ENCODE data around the gene CTU1. TPM values are rescaled to one million over a fixed set of nuclear protein-coding genes. Genes with fewer than 3 reads are reported as not detected.

CTU1 gene
- total RNA-seq (2022; extraction: Qiagen RNA extraction) = 5.0 to 16.2 TPM (median 14.7 TPM) in 5 replicates

GRCh38 chr19:51108066-51108804 is at the start of gene CTU1:
Gene CTU1, minus strand, starts transcription at chr19:51108409. Its CDS starts 3,840 bp downstream, at chr19:51104569.

DNA sequence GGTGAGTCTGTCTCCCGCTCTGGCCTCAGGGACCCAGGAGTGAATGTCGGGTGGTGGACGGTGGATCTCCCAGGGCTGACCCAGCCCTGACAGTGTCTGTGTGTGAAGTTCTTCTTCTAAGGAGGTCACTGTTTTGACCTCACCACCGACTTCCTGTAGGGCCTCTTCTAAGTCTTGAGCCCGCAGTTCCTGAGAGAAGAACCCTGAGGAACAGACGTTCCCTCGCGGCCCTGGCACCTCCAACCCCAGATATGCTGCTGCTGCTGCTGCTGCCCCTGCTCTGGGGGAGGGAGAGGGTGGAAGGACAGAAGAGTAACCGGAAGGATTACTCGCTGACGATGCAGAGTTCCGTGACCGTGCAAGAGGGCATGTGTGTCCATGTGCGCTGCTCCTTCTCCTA is 33.9 kb upstream of the CTU1 start, which contains the start of gene SIGLEC7:
Gene SIGLEC7 (plus strand): TSS at position 183 of the 400 bp plus-strand sequence. CDS start 69 bp downstream, at position 252.

DNA sequence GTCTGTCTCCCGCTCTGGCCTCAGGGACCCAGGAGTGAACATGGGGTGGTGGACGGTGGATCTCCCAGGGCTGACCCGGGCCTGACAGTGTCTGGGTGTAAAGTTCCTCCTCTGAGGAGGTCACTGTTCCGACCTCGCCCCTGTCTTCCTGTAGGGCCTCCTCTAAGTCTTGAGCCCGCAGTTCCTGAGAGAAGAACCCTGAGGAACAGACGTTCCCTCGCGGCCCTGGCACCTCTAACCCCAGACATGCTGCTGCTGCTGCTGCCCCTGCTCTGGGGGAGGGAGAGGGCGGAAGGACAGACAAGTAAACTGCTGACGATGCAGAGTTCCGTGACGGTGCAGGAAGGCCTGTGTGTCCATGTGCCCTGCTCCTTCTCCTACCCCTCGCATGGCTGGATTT is 16.5 kb upstream of the CTU1 start, which contains the start of gene SIGLEC9:
Gene SIGLEC9 (plus strand): TSS at position 178 of the 400 bp plus-strand sequence. CDS start 69 bp downstream, at position 247.

DNA sequence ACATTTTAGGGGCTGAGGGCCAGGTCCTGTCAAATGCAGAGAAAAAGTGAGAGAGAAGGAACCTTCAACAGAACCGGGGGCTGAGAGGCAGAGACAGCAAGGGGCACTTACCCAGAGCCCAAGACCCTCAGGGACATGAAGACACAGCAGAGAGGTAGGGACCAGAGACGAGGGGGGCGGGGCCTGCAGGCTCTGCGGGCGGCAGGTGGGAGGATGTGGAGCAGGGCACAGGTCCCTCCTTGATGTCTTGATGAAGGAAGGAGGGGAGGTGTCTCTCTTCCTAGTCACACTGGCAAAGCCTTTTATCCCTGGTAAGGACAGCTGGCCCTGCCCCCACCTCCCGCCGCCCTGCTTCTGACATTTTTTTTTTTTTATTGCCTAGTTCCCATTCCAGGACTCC is 25.6 kb downstream of the CTU1 start, which contains the start of gene KLK14:
Gene KLK14 (minus strand): TSS at position 277 of the 400 bp plus-strand sequence. CDS start 273 bp downstream, at position 4.

GRCh38 chr19:51064534-51065220 is 43.5 kb downstream of the CTU1 start, which contains the start of gene KLK13:
Gene KLK13, minus strand, starts transcription at chr19:51065092. Its CDS starts 25 bp downstream, at chr19:51065067.

Other genes with a start within 250 kb of the CTU1 start
- gene KLK2, start 235.0 kb downstream of the CTU1 start, total RNA-seq (2022; extraction: Qiagen RNA extraction) = 0.08 to 0.17 TPM (median 0.15 TPM) in 3 of 5 replicates, not detected in the others
- gene KLK4, start 197.0 kb downstream of the CTU1 start, total RNA-seq (2022; extraction: Qiagen RNA extraction) = 0.08 to 0.39 TPM (median 0.11 TPM) in 5 replicates
- gene KLK5, start 155.4 kb downstream of the CTU1 start, total RNA-seq (2022; extraction: Qiagen RNA extraction) = not detected in 5 replicates
- gene KLK6, start 138.8 kb downstream of the CTU1 start, total RNA-seq (2022; extraction: Qiagen RNA extraction) = 0.16 to 0.50 TPM (median 0.23 TPM) in 5 replicates
- gene KLK7, start 124.5 kb downstream of the CTU1 start, total RNA-seq (2022; extraction: Qiagen RNA extraction) = 0.06 to 0.07 TPM in 2 of 5 replicates, not detected in the others
- not detected in 5 replicates for gene KLK8, start 106.8 kb downstream of the CTU1 start, total RNA-seq (2022; extraction: Qiagen RNA extraction)
- gene KLK10, start 88.7 kb downstream of the CTU1 start, total RNA-seq (2022; extraction: Qiagen RNA extraction) = 0.25 to 0.60 TPM (median 0.28 TPM) in 5 replicates
- 0.07 TPM in 1 of 5 replicates, not detected in the others for gene KLK11, start 81.8 kb downstream of the CTU1 start, total RNA-seq (2022; extraction: Qiagen RNA extraction)
- gene KLK12, start 73.4 kb downstream of the CTU1 start, total RNA-seq (2022; extraction: Qiagen RNA extraction) = not detected in 5 replicates
- gene KLK13, start 43.3 kb downstream of the CTU1 start, total RNA-seq (2022; extraction: Qiagen RNA extraction) = 0.09 TPM in 1 of 5 replicates, not detected in the others
- 0.35 to 0.44 TPM (median 0.39 TPM) in 5 replicates for gene KLK14, start 25.5 kb downstream of the CTU1 start, total RNA-seq (2022; extraction: Qiagen RNA extraction)
- gene SIGLEC9, start 16.5 kb upstream of the CTU1 start, total RNA-seq (2022; extraction: Qiagen RNA extraction) = not detected in 5 replicates
- not detected in 5 replicates for gene SIGLEC7, start 33.9 kb upstream of the CTU1 start, total RNA-seq (2022; extraction: Qiagen RNA extraction)
- 0.44 TPM in 1 of 5 replicates, not detected in the others for gene CD33, start 116.7 kb upstream of the CTU1 start, total RNA-seq (2022; extraction: Qiagen RNA extraction)
- not detected in 5 replicates for gene SIGLECL1, start 142.7 kb upstream of the CTU1 start, total RNA-seq (2022; extraction: Qiagen RNA extraction)
- 0.02 to 0.05 TPM (median 0.03 TPM) in 4 of 5 replicates, not detected in the other for gene IGLON5, start 203.2 kb upstream of the CTU1 start, total RNA-seq (2022; extraction: Qiagen RNA extraction)
- 6.8 to 12.2 TPM (median 10.4 TPM) in 5 replicates for gene VSIG10L, start 233.7 kb upstream of the CTU1 start, total RNA-seq (2022; extraction: Qiagen RNA extraction)

All from A549 treated with CORT108297 at 1 μM for 4 hours (cell line).